K562 (cell line): Measurements from ENCODE around the gene LRTM1. TPM values are rescaled to one million over a fixed set of nuclear protein-coding genes. Genes with fewer than 3 reads are reported as not detected.

Experiments used
- GABPA ChIP-seq: fragments of 200-800 bp; sonication (Bioruptor generic); conservative IDR thresholded peaks from 2 replicates; pipeline ENCODE4 v1.6.1; 2016; ENCODE audit warnings: low read depth, missing genetic modification characterization, missing compliant biosample characterization
- GATA2 ChIP-seq: sonication (generic); formaldehyde crosslinking; IDR thresholded peaks from 2 replicates; pipeline ENCODE4 v1.4.0; 2020; ENCODE audit warnings: mild to moderate bottlenecking, missing genetic modification reagents
- HMG20B ChIP-seq: fragments of 250-450 bp; sonication (Bioruptor Pico); IDR thresholded peaks from 2 replicates; pipeline ENCODE4 v1.5.0; 2021; ENCODE audit warnings: mild to moderate bottlenecking
- LARP7 ChIP-seq: fragments of 450-650 bp; IDR thresholded peaks from 2 replicates; pipeline ENCODE4 v1.6.1; 2016
- MEF2D ChIP-seq: conservative IDR thresholded peaks from 2 replicates; pipeline ENCODE4 v1.6.1; 2016; ENCODE audit warnings: low read depth, missing genetic modification characterization, missing compliant biosample characterization
- MTF1 ChIP-seq: fragments of 250-450 bp; sonication (Bioruptor Pico); IDR thresholded peaks from 2 replicates; pipeline ENCODE4 v1.9.0; 2021; ENCODE audit warnings: moderate library complexity, mild to moderate bottlenecking, inconsistent platforms, borderline replicate concordance
- SMAD3 ChIP-seq: fragments of 450-650 bp; formaldehyde crosslinking; conservative IDR thresholded peaks from 2 replicates; pipeline ENCODE4 v1.4.0; 2020; ENCODE audit warnings: mild to moderate bottlenecking
- polyA plus RNA-seq, 8 experiments: library from polyadenylated mRNA; depleted of rRNA in 4 of 8; stranded (reverse) in 5 of 8; unstranded in 3 of 8; fragments of >200 nt; fragmentation: Nextera tagmentation in 2 of 8; fragmentation: Illumina TruSeq in 1 of 8; extraction: Ambion mirVana in 2 of 8; extraction: Trizol in 1 of 8; gene quantifications; 2 replicates each; pipeline versions ENCODE4 v1.2.1 to v1.2.3, GENCODE V29; 2011 to 2014; ENCODE audit warnings: inconsistent platforms in 1 of 8, missing spikeins in 1 of 8
- total RNA-seq, 7 experiments: library from RNA; depleted of rRNA in 6 of 7; stranded (reverse); fragments of >200 nt in 6 of 7; fragmentation: Illumina TruSeq in 2 of 7; extraction: Trizol in 2 of 7; gene quantifications; 2 replicates each; pipeline versions ENCODE4 v1.2.1 to v1.2.3, GENCODE V29; 2011 to 2021; ENCODE audit warnings: low replicate concordance in 1 of 7
- TF ChIP-seq, protein P1 (sequence below), 2 experiments: fragments of 450-650 bp; IDR thresholded peaks; 2 replicates each; pipeline ENCODE4 v1.6.1; 2016; ENCODE audit warnings: mild to moderate bottlenecking in 2 of 2, borderline replicate concordance in 1 of 2, low read depth in 1 of 2, moderate library complexity in 1 of 2

The LRTM1 gene
- total and polyA plus RNA-seq, 9 of the 15 experiments (the other 6 are each of a cell fraction or from before 2014, with no cell fraction given) = not detected

DNA sequence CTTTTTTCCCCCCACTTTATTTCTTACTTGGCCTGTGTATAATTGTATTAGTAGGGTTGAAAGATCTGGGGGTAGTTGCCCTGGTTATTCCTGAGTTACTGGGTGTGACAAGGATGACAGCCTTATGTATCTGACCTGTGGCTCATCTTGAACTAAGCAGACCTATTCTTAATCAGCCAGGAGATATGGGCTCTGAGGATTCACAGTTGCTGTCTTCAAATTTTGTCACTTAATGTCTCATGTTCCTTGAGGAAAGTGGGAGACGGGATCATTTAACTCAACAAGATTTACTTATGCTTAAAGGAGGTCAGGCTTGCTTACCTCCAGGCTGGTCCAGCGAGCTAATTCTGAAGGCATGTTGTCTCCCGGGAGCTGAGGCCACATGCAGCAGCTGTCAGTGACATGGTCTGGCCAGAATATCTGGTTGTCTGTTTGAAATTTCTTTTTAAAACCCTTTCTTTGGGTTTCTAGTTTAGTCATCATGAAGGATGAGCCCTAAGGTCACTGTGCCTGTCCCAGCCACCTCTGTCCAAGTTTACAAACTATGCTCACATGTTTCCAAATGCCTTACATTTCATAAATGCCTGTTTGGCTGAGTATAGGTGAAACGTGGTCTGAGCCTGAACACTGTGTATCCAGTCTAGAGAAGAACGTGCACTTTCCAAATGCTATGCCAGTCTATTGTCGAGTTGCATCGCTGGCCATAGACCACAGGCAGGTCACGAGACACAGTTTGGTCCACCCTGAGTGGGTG, 26.8 kb downstream of the LRTM1 start (continued):
- no peak for TF ChIP-seq GATA2 (CRISPR knock-in tag)
- TF ChIP-seq SMAD3 (CRISPR knock-in tag) = no peak
- TF ChIP-seq, protein P1, sequence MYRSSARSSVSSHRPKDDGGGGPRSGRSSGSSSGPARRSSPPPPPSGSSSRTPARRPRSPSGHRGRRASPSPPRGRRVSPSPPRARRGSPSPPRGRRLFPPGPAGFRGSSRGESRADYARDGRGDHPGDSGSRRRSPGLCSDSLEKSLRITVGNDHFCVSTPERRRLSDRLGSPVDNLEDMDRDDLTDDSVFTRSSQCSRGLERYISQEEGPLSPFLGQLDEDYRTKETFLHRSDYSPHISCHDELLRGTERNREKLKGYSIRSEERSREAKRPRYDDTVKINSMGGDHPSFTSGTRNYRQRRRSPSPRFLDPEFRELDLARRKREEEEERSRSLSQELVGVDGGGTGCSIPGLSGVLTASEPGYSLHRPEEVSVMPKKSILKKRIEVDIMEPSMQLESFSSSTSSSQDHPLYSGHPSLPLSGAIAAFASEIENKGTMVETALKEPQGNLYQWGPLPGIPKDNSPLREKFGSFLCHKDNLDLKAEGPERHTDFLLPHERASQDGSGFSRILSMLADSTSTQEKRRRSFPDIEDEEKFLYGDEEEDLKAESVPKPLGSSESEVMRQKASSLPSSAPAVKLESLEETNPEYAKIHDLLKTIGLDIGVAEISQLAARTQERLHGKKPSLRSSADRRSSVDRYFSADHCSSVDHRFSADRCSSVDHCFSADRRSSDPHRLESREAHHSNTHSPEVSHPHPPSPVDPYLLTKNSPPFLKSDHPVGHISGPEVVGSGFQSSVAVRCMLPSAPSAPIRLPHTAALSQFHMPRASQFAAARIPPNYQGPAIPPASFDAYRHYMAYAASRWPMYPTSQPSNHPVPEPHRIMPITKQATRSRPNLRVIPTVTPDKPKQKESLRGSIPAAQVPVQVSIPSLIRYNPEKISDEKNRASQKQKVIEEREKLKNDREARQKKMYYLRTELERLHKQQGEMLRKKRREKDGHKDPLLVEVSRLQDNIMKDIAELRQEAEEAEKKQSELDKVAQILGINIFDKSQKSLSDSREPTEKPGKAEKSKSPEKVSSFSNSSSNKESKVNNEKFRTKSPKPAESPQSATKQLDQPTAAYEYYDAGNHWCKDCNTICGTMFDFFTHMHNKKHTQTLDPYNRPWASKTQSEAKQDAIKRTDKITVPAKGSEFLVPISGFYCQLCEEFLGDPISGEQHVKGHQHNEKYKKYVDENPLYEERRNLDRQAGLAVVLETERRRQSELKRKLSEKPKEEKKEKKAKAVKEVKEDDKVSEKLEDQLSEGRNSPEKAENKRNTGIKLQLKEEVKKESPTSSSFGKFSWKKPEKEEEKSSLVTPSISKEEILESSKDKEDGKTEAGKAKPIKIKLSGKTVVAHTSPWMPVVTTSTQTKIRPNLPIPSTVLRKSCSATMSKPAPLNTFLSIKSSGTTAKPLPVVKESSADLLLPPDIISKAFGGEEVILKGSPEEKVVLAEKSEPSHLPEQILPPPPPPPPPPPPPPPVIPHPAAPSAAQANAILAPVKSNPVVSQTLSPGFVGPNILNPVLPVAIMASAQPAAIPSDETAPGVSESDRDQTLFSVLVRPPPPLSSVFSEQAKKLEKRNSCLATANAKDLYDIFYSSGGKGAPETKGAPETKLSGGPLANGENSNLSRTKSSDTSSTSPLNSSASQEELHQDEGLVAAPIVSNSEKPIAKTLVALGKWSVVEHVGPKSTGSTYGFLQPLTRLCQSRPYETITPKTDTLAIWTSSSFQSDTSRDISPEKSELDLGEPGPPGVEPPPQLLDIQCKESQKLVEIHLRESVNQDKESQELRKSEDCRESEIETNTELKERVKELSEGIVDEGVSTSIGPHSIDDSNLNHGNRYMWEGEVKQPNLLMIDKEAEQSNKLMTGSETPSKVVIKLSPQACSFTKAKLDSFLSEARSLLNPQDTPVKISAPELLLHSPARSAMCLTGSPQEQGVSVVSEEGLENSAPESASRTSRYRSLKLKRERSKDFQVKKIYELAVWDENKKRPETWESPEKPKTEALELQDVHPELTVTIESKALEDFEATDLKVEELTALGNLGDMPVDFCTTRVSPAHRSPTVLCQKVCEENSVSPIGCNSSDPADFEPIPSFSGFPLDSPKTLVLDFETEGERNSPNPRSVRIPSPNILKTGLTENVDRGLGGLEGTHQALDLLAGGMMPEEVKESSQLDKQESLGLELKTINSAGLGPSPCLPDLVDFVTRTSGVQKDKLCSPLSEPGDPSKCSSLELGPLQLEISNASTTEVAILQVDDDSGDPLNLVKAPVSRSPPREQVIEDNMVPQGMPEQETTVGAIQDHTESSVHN (IDR thresholded peaks at IDR 0.05; ENCODE audit: borderline replicate concordance in 1 of 2, low read depth in 1 of 2) = no peak
- TF ChIP-seq GABPA = no peak
- no peak for TF ChIP-seq LARP7
- no peak for TF ChIP-seq MEF2D
- no peak for TF ChIP-seq HMG20B (CRISPR knock-in tag)
- TF ChIP-seq MTF1 (CRISPR knock-in tag) = no peak
- TF ChIP-seq, all 486 proteins: peak for 0
